ENCODE measurements around the gene S1PR1. TPM values are rescaled to one million over a fixed set of nuclear protein-coding genes. Genes with fewer than 3 reads are reported as not detected.

Gene S1PR1
- total RNA-seq, 1 experiment from 2014 or later, result 0.68 TPM

GRCh38 chr1:101283443-101283842, 46.6 kb downstream of the S1PR1 start:
- ChIA-PET POLR2A (ENCODE audit: unreplicated experiment) (no interaction called here), CTCF (no interaction called here)

GRCh38 chr1:101284021-101284420, 47.2 kb downstream of the S1PR1 start:
- ChIA-PET POLR2A (ENCODE audit: unreplicated experiment) (no interaction called here), CTCF (no interaction called here)
- Histone ChIP-seq H3K4me2 (no peak overlapping the region), H3K27me3 (ENCODE audit: insufficient read depth, low read depth) (no peaks in the 10 kb centered on the region), H3K27ac (no peak overlapping the region), H4K20me1 (ENCODE audit: insufficient read depth) (no peaks in the 10 kb centered on the region), H2AFZ (no peak overlapping the region), H3F3A (ENCODE audit: insufficient read depth, low read depth) (peaks cover 5% of the 10 kb centered on the region; the same call in 1 of the 2 replicates), H3K9me3 (ENCODE audit: insufficient read depth, low read depth) (no peaks in the 10 kb centered on the region), H3K4me3 (no peak overlapping the region), H3K9me2 (ENCODE audit: insufficient read depth) (no peaks in the 10 kb centered on the region), H3K36me3 (ENCODE audit: low read depth) (no peaks in the 10 kb centered on the region), H3K4me1 (replicated peaks; ENCODE audit: insufficient read depth) (peaks cover 5% of the 10 kb centered on the region; the same call in 1 of the 2 replicates), H3K79me2 (ENCODE audit: low read depth) (no peaks in the 10 kb centered on the region)
- TF ChIP-seq CTCF (conservative IDR thresholded peaks at IDR 0.05) (no peak), EZH2 (IDR thresholded peaks at IDR 0.05; ENCODE audit: low read depth) (no peak)
- no peak for DNase-seq
- intact Hi-C loops (cut with micrococcal nuclease; ENCODE audit: unreplicated experiment), result no loop called here
- no TSS peak for BruUV-seq (replicated peaks)

More at GRCh38 chr1:101283443-101283842, 46.6 kb downstream of the S1PR1 start:
- no peaks in the 10 kb centered on the region for H3K36me3 ChIP-seq (ENCODE audit: low read depth)
- H3K4me1 ChIP-seq (replicated peaks; ENCODE audit: insufficient read depth), result no peaks in the 10 kb centered on the region
- H3F3A ChIP-seq (ENCODE audit: insufficient read depth, low read depth), result no peaks in the 10 kb centered on the region
- no peak overlapping the region for H3K27ac ChIP-seq
- DNase-seq, result no peak
- H3K79me2 ChIP-seq (ENCODE audit: low read depth), result no peaks in the 10 kb centered on the region
- BruUV-seq (replicated peaks), result no TSS peak
- no peak overlapping the region for H3K4me3 ChIP-seq
- no peaks in the 10 kb centered on the region for H3K9me3 ChIP-seq (ENCODE audit: insufficient read depth, low read depth)
- no peak overlapping the region for H2AFZ ChIP-seq
- no peaks in the 10 kb centered on the region for H4K20me1 ChIP-seq (ENCODE audit: insufficient read depth)
- no peaks in the 10 kb centered on the region for H3K27me3 ChIP-seq (ENCODE audit: insufficient read depth, low read depth)
- H3K4me2 ChIP-seq, result no peak overlapping the region
- H3K9me2 ChIP-seq (ENCODE audit: insufficient read depth), result no peaks in the 10 kb centered on the region
- intact Hi-C loops (cut with micrococcal nuclease; ENCODE audit: unreplicated experiment), result no loop called here
- no peak for TF ChIP-seq EZH2 (IDR thresholded peaks at IDR 0.05; ENCODE audit: low read depth)
- no peak for TF ChIP-seq CTCF (conservative IDR thresholded peaks at IDR 0.05)

- intact Hi-C loops (cut with micrococcal nuclease; ENCODE audit: unreplicated experiment), result no loop called here
- Histone ChIP-seq H3K9me2 (ENCODE audit: insufficient read depth) (no peaks in the 10 kb centered on the region), H3K4me3 (no peak overlapping the region), H3K36me3 (ENCODE audit: low read depth) (no peaks in the 10 kb centered on the region), H3K27ac (no peak overlapping the region), H4K20me1 (ENCODE audit: insufficient read depth) (no peaks in the 10 kb centered on the region), H3F3A (ENCODE audit: insufficient read depth, low read depth) (peaks cover 7% of the 10 kb centered on the region; the same call in 1 of the 2 replicates), H3K9me3 (ENCODE audit: insufficient read depth, low read depth) (no peaks in the 10 kb centered on the region), H3K79me2 (ENCODE audit: low read depth) (no peaks in the 10 kb centered on the region), H3K4me1 (replicated peaks; ENCODE audit: insufficient read depth) (peaks cover 6% of the 10 kb centered on the region; the same call in 1 of the 2 replicates), H3K4me2 (no peak overlapping the region), H2AFZ (no peak overlapping the region), H3K27me3 (ENCODE audit: insufficient read depth, low read depth) (no peaks in the 10 kb centered on the region)
- CTCF ChIA-PET, result no interaction called here
- TF ChIP-seq CTCF (conservative IDR thresholded peaks at IDR 0.05) (no peak), EZH2 (IDR thresholded peaks at IDR 0.05; ENCODE audit: low read depth) (no peak)
- no TSS peak for BruUV-seq (replicated peaks)
- DNase-seq, result no peak
- POLR2A ChIA-PET (ENCODE audit: unreplicated experiment), result no interaction called here
Measured at GRCh38 chr1:101284622-101285218, 47.9 kb downstream of the S1PR1 start.

All from PC-9 (cell line).